GM12801 (cell line): ENCODE measurements around the gene MUC6.

Experiments used
- CTCF ChIP-seq: IDR thresholded peaks from one replicate; pipeline ENCODE4 v1.5.1; 2011; ENCODE audit warnings: control low read depth; ENCODE audit not compliant: insufficient read length; ENCODE audit errors: extremely low read depth

Gene MUC6

GRCh38 chr11:980438-981357 is 55.8 kb downstream of the MUC6 start:
- TF ChIP-seq CTCF, result no peak

GRCh38 chr11:978781-979180 is 57.7 kb downstream of the MUC6 start:
- no peak for TF ChIP-seq CTCF

- TF ChIP-seq CTCF, result no peak
Measured at GRCh38 chr11:977830-978720, 58.4 kb downstream of the MUC6 start.

GRCh38 chr11:976431-977160 is 59.9 kb downstream of the MUC6 start:
- no peak for TF ChIP-seq CTCF

GRCh38 chr11:975827-976226 is 60.7 kb downstream of the MUC6 start:
- TF ChIP-seq CTCF, result no peak

- TF ChIP-seq CTCF, result no peak
Measured at GRCh38 chr11:973237-973636, 63.3 kb downstream of the MUC6 start.
